CD4-positive, alpha-beta T cell treated with Interferon gamma for 1 hour (primary cell): ENCODE data around the gene PGM1.

Experiments
- DNase-seq: peaks from one replicate; pipeline ENCODE4 v3.0.0-alpha.2; 2020

Gene PGM1

DNA sequence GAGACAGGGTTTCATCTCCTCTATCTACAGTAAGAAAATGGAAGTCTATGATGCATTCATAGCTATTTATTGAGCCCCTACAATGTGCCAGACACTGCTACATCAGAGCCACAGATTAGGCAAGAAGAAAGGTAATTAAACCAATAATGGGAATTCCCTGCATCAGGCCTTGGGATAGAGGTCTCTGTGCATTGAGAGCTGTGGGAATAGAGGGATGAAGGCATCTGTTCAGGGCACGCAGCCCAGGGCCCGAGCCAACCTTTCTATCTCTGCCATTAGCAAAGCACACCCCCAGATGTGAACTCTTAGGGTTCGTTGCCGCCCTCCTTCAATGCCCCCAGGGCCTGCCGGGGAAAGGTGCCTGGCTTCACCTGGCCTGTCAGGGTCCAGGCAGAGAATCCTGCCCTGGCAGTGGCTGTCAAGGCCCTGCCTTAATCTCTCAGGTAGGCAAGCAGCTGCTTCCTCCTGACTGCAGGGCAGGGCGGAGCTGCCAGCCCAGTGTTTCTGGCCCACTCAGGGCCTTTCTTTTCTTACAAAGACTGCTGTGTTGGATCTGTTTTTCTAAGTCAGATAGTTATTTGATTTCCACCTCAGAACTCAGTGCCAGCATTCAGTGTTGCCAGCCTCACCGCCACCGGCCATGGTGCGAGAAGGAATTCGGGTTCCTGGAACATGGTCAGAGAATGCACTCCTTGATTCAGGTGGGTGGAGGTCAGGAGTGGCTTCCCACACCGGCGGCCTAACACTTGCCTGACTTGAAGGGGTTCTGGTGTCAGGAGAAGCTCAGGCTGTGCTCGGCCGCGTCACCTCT lies 76.1 kb downstream of the PGM1 start:
- DNase-seq: no peak

DNA sequence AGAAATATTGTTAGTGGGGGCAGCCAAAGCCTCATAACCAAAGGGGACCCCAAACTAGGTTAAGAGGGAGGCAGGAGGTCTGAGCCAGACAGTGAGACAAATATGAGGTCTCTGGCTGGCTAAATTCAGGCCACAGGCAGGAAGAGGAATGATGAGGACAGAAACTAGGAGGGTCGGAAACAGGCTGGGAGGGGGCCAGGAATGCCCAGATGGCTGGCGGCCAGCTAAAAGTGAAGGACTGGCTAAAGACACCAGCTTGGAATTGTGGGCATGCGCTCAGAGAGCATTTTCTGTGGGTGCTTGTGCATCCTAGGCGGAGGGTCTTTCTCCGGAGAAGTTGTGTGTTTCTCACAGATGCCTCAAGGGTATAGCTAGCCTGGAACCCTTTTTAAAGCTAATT lies 77.0 kb downstream of the PGM1 start:
- no peak for DNase-seq

DNA sequence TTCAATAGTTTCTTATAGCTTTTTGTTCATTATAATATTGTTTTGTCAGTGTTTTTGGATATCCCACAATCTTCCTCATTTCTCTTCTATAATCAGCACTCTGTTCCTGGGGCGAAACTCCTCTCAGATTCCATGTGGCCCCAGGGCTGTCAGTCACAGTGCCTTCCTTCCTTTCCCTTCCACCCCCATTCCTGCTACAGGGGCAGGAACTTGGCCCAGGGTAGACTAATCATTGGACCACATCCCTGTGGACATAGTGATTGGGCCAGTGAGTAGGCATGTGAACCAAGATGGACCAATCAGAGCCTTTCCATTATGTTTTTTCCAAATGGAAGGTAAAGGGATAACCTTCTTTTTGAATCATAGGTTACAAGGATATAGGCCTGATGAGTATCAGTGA lies 78.3 kb downstream of the PGM1 start:
- no peak for DNase-seq

DNA sequence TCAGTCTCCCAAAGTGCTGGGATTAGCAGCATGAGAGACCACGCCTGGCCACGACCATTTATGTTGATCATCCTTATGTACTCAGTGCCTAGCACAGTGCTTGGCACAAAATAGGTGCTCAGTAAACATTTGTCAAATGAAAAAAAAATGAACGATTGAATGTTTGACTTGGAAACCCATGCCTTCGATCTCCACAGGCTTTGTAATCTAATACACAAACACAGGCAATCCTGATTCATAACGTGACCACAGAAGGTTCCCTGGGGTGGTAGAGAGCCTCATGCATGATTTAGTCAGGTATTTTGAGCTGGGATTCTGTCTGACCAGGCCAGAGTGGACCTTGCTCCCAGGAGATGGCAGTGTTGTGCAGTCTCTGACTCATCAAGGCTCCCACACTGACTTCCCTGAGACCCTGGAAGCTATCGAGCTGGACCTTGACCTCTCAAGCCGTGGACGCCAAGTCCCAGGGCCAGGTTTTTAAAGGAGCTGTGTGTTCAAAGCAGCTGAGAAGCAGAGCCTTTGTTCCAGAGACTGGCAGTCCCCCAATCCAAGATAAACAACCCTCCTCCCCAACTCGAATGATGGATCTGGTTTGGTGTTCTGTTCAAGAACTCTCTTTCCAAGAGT lies 81.1 kb downstream of the PGM1 start:
- no peak for DNase-seq

DNA sequence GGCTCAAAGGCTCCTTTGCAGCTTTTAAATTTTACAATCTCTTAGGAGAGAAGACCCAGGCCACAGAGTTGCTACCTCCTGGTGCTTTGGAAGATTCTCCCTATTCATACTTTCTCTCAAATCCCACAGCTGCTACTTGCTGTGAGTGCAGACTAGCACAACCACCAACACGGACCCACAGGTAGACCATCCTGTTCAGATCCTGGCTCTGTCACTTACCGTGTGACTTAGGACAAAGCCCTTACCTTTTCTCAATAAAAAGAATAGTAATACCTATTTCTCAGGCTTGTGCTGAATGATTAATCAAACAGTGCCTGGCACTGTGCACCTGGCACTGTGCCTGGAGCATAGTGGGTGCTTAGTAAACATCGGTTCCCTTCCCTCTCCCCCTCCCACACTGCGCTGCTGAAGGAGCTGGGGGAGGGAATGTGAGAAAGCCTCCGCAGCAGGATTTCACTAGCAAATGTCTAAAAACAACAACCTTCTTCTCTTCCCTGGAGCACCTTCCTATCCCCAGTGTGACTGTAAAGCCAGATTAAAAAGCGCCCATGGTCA lies 81.7 kb downstream of the PGM1 start:
- no peak for DNase-seq

DNA sequence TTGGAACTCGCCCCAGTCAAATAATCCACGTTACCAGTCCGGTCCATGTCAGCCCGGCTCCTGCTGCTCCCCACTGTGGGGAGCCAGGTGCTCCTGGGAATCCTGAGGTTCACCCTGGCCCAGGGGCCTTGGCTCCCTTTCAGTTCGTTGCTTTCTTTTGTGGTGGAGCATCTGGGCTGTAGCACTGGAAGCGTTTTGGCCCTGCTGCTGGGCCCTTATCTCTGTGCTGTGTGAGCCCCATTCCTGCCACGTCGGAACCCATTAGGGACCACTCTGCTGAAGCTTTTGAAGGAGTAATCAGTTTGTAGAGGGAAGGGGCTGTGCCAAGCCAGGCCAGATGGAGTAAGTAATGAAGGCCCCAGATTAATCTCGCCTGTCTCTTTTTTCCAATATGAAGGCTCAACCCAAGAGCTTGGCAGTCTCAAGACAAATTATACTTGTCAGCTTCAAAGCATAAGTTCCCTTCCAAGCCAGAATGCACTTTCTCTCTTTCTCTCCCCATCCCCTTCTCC lies 82.3 kb downstream of the PGM1 start:
- no peak for DNase-seq

DNA sequence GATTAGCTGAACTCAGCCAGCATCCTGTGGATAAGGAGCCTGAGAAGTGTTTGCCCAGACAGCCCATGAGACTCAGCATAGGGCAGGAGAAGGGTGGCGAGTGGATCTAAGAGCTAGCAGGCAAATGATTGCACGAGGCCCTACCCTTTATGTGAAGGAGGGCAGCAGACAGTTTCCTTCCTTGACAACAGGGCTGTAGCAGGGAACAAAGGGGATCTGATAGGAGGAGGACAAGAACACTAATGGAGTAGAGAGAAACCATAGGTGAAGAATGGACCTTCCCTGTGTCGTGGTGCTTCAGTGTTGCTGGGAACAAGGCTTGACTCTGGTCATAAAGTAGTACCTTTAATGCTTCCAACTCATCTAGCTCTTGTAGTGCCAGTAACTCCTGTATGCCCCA lies 84.3 kb downstream of the PGM1 start:
- DNase-seq: no peak

DNA sequence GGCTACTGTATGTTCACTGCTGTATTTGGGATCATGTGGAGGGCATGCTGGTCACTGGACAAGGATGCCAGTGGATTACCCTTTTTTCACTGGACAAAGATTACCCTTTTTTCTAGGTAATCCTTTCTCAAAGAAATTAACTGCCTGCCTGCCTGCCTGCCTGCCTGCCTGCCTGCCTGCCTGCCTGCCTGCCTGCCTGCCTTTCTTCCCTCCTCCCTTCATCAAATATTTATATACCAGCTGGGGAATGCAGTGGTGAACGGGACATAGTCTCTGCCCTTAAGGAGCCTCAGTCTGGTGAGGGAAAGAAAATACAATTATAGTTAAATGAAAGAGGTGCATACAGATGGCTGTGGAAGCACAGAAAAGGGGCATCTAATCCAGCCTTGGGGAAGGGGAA lies 85.0 kb downstream of the PGM1 start:
- no peak for DNase-seq

DNA sequence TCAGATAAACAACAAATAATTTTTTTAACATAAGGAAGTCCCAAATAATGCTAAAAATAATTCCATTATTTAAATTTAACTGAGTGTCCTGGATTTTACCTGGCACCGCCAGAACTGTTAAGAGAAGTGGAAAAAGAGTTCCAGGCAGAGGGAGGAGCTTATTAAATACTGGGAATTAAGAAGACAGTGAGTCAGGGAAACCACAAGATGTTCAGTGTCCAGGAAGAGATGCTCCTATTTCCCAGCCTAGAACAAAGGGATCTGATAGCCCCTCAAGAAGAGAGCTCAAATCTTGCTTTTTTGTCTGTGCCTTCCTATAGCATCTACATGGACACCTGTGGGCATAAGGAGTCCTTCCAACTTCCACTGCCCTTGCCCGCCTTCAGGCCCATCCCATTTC lies 85.9 kb downstream of the PGM1 start:
- DNase-seq: no peak

DNA sequence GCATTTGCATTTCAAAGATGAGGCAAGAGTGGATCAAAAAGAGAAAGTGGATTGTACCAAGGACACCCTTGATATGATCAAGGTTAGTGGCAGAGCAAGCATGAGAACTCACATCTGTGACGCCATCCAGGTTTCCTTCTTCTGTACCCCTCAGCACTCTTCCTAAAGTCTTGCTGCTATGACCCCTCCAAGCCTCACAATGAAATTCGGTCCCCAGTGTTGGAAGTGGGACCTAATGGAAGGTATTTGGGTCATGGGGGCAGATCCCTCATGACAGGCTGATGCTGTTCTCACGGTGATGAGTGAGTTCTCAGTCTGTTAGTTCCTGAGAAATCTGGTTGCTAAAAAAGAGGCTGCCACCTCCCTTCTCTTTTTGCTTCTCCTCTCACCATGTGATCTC lies 86.4 kb downstream of the PGM1 start:
- DNase-seq: no peak

DNA sequence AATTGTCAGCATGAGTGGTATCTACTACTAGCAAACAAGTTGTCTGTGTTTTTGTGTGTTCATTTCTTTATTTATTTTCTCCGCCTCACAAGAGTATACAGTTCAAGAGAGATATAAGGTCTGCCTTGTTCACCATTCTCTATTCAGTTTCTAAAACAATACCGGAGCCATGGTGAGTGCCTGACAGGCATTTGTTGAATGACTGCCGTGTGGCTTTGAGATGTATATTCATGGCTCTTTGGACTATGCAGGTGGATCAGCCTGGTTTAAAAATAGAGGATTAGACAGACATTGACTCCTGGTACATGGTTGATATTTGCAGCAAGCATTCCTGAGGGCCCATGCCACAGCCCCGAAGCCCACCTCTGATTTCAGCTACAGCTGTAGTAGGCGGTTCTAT lies 89.7 kb downstream of the PGM1 start:
- no peak for DNase-seq

DNA sequence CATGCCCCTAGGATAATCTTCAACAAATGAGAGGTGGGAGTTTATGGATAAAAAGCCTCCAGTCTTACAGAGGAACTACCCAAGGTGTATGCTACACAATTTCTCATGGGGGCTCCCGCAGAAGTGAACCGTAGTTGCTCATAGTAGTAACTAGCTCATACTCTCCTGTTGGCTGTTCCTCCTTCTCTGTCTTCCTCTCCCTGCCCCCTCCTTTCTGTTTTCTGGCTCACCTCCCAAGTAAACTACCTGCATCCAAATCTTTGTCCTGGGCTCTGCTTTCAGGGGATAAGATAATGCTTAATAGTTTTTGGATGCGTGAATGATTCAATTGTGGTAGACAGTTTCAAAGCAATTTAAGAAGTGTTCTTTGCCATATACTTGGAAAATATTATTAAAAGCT lies 90.5 kb downstream of the PGM1 start:
- no peak for DNase-seq

DNA sequence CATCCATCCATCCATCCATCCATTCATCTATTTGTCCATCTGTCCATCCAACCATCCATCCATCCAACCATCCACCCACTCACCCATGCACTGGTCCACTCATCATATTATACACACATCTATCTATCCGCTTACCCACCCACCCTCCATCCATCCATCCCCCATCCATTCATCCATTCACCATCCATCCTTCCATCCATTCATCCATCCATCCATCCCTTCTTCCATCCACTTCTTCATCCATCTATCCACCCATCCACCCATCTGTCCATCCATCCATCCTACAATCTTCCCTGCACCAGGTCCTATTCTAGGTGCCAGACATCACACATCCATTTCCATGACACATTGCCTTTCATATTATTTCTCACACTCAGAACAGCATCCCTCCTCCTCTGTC lies 93.5 kb downstream of the PGM1 start:
- no peak for DNase-seq

DNA sequence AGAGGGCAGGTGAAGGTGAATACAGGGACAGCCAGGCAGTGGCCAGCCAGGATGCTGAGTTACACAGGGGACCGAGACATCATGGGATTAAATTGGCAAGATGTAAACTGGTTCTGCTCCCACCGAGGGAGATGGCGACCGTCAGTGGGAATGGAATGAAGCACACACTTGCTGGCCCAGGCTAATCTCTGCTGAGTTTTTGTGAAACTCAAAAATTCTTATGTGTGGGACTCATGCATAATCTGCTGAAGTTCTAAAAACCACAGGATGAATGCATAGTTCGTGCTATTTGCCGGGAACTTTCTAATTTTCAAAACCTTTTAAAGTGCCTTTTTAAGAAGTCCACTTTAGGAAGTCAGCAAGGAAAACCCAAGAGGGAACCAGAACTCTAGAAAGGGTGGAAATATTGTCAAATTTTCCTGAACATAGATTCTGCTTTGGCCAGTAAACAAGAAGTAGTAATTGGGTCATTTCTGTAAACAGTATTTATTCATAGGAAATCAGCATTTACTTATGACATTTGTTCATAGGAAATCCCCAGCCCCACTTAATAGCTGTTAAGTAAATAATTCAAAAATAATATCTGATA lies 95.2 kb downstream of the PGM1 start:
- DNase-seq: no peak

DNA sequence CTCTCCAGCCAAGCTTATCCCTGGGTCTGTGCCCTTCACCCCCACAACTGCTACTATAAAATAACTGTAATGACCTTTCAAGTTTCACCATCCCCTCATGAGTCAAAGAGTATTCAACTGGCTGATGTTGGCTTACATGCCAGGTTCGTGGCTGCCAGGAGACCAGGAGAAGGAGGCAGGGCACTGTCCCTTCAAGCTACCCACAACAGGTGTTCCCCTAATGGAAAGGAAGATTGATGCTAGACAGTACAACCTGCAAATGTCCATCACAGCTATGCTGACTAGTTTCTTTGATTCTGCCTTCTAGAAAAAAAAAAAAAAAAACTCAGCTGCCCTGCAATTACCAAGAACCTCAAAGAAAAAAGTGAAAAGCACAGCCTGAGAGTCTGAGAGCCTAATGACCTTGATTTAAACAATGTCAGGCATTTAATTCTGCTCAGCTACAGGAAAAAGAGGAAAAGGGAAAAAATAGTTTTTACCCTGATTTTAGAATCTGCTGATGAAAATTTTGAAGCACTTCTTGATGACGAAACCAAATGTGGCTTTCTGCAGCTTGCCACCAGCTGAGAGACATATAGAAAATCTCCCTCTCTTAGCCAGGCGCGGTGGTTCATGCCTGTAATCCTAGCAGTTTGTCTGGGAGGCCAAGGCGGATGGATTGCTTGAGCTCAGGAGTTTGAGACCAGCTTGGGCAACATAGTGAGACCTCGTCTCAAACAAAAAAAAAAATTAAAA lies 97.9 kb downstream of the PGM1 start:
- DNase-seq: no peak

DNA sequence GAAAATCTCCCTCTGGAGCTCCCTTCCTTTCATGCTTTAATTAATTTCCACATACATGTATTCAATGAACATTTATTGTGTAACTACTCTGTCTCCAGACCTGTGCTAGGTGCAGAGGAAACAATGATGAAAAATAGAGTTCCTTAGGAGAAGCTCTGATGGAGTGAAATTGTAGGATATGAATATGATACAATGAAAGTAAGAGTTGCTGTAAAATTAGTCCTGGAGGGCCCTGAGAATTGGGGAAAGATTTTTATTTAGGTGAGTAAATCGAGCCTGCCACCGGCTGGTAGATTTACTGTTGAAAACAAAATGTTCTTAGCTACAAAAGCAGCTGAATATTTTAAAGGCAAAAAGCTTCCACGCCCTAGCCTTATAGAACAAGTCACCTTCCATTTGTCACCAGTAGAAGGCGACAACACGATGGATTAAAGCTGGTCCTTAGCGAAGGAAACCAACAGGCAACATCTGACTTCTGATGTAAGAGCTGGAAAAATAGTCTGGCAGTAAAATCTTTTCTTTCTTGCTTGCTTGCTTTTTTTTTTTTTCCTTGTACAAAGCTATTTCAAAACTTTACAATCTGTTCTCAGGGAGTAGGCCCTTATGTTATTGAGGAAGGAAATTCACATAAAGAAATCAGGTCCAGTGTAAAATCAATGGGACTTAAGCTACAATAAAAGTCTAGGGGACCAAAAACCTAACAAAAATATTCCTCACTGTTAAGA lies 98.7 kb downstream of the PGM1 start:
- DNase-seq: no peak

DNA sequence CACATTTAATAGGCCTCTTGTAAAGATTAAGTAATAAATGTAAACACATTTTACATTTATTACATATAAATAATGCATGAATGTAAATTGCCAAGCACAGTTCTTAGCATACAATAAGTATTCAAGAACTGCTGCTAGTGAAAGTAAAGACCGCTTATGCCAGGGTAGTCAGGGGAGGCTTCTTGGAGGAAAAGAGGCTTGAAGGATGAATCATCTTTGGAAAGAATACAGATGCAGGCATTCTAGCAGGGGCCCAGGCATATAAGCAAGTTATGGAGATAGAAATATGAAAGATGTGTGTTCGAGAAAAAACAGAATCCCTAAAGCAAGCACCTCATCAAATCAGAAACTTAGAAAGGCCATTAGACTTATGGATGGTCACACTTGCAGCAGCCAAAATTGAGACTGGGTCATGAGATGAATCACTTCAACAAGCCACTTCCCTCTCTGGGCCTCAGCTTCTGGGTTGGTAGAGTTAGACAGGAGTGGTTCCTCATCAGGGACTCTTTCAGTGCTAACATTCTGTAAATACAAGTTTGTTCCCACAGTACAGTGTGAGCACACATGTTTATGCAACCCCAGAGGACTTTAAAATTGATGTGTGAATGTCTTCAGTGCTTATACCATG lies 100.8 kb downstream of the PGM1 start:
- DNase-seq: no peak

DNA sequence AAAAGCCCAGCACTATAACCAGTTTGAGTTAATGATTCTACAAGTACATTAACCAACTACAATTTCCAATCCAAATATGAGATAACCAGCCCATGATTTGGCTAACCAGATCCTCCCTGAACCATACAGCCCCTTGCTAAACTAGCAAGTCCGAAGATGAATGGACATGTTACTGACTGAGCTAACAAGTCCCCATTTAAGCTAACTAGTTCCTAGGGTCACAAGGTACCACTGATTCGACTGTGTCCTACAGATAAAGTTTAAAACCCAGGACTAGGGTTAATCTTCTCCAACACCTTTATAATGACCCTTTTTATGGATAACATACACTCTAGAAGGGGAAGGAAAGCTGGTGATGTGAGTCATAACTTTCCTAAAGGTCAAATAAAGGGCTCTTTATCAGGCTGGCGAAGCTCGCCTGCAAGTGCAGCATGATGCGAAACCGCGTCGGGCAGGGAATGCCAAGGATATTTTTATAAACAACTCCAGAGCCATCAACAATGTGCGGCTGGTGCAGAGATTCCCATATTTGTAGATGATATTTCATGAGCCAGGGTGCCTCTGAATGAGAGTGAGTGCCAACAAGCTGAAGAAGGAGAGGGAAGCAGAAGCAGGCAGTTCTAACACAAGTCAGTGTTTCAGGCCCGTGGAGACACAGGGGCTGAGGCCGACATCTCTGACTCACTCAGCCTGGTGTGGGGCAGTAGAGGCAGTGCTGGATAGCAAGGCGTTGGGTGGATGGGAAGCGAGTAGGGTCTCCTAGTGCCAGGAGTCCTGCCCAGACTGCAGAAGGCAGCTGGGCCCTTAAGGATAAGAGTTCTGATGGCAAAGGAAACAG lies 105.0 kb downstream of the PGM1 start:
- DNase-seq: no peak

DNA sequence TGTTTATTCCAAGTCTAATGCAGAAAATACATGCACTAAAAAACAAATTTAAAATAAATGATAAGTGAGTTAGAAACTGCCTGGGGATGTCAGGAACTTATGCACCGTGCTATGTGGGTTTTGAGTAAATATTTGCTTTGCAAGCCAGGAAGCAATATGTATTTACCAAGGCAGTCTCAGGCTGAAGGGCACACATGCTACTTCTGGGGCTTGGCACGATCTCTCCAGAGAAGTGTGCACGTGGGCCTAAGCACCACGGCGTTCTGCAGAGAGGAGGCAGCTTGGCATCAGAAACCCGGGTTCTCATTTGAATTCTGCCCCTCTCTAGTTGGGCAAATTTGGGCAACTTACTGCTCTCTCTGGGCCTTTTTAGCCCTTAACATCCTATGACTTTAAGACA lies 108.0 kb downstream of the PGM1 start:
- DNase-seq: no peak

DNA sequence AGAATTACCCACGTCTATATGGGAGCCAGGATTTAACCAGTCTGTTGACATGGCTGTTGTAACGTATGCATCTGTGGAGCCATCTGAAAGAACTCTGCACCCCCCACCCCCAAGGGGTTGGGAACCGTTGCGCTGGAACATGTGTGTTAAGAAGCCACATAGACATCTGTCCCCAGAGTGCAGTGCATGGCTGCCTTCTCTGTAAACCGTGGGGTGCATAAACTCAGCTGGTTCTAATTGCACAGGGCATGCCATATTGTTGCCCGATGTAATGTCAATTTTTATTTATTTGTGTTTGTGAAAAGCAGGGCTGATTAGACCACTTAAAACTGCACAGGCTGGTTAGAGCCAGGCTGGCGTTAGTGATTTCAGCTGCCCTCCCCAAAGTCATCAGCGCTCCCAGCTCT lies 110.5 kb downstream of the PGM1 start:
- DNase-seq: no peak

DNA sequence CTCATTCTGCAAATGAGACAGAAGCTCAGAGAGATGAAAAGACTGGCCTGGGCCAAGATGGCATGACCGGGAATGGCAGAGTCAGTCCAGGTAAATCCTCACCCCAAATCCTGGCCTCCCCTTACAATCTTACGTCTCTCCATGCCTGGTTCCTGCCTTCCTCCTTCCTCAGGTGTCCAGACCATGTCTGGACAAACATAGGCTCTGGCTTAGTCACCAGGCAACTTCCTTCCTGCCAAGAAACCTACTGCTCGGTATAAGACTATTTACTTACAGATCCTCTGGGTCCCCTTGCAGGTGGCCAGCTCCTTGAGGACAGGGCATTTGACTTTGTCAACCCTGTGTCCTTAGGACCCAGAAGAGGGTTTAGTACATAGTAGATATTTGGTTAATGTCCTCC lies 111.2 kb downstream of the PGM1 start:
- DNase-seq: no peak
